Esophagus squamous epithelium (tissue), 4 donors: ENCODE measurements around the gene FNDC4.

Experiments used
- CTCF ChIP-seq, 6 experiments: fragments of 450-650 bp in 4 of 6; fragments of 200-600 bp in 2 of 6; sonication (generic) in 2 of 6; IDR thresholded peaks; one replicate each; pipeline ENCODE4 v1.5.1; 2016 to 2019; ENCODE audit warnings: antibody characterized with exemption in 6 of 6, mild to moderate bottlenecking in 4 of 6, moderate library complexity in 4 of 6
- POLR2A ChIP-seq, 4 donors: fragments of 450-650 bp; IDR thresholded peaks; one replicate each; pipeline ENCODE4 v1.6.1; 2017; ENCODE audit warnings: antibody characterized with exemption in 4 of 4, mild to moderate bottlenecking in 4 of 4, moderate library complexity in 3 of 4

GRCh38 chr2:27442920-27443282 lies 52.1 kb downstream of the FNDC4 start:
- TF ChIP-seq CTCF (IDR thresholded peaks at IDR 0.05) (no peak), POLR2A (IDR thresholded peaks at IDR 0.05) (no peak)
